B cell (primary cell): ENCODE data around the gene CHST11. TPM values are rescaled to one million over a fixed set of nuclear protein-coding genes. Genes with fewer than 3 reads are reported as not detected.

ENCODE experiments used
- ATAC-seq: fragments of 200-7000 bp; cut with Tn5 transposase; one replicate; pipeline ENCODE4 v1.10.0; 2021; ENCODE audit warnings: low read depth, mild to moderate bottlenecking, moderate number of reproducible peaks, moderate library complexity
- CTCF ChIA-PET: fragments of 350-600 bp; sonication (Branson Sonifier 250); formaldehyde crosslinking; loops from one replicate; lab custom pipeline; 2021; ENCODE audit warnings: antibody characterized with exemption, inconsistent platforms; lab: Charles Lee
- POLR2A ChIA-PET: fragments of 350-600 bp; sonication (Branson Sonifier 250); formaldehyde crosslinking; loops from one replicate; lab custom pipeline; 2021; ENCODE audit warnings: antibody characterized with exemption; lab: Charles Lee
- DNase-seq: peaks from one replicate; pipeline ENCODE4 v3.0.0; 2013
- H2AFZ ChIP-seq: 2 replicates; pipeline ENCODE4 v1.6.1; 2012; ENCODE audit warnings: mild to moderate bottlenecking, low read depth, low read length; ENCODE audit not compliant: insufficient read depth, poor library complexity, severe bottlenecking
- H3K27ac ChIP-seq, 2 donors: 1 replicate in 1 of 2; 2 replicates in 1 of 2; pipeline ENCODE4 v1.5.1; 2012 to 2013; ENCODE audit warnings: low read length in 2 of 2, mild to moderate bottlenecking in 2 of 2, moderate library complexity in 1 of 2
- H3K27me3 ChIP-seq, 4 experiments: fragments of 200-600 bp in 1 of 4; sonication (generic) in 1 of 4; replicated peaks in 1 of 4; 1 replicate in 2 of 4; 2 replicates in 2 of 4; pipeline versions ENCODE4 v1.6.1 to v1.7.0; 2013 to 2016; ENCODE audit warnings: low read length in 3 of 4, mild to moderate bottlenecking in 2 of 4, mixed read lengths in 1 of 4, moderate library complexity in 1 of 4; ENCODE audit not compliant: insufficient read depth in 4 of 4, control insufficient read depth in 3 of 4; ENCODE audit errors: control extremely low read depth in 1 of 4
- H3K36me3 ChIP-seq, 2 experiments: replicated peaks in 1 of 2; 1 replicate in 1 of 2; 2 replicates in 1 of 2; pipeline versions ENCODE4 v1.6.1 to v1.7.1; 2013; ENCODE audit warnings: low read length in 1 of 2; ENCODE audit not compliant: insufficient read depth in 2 of 2, control insufficient read depth in 1 of 2; ENCODE audit errors: control extremely low read depth in 1 of 2, extremely low read depth in 1 of 2
- H3K4me1 ChIP-seq, 2 donors: fragments of 200-600 bp in 1 of 2; sonication (generic) in 1 of 2; 1 replicate in 1 of 2; 2 replicates in 1 of 2; pipeline versions ENCODE4 v1.5.1 to v1.6.1; 2013 to 2017; ENCODE audit warnings: low read length in 2 of 2; ENCODE audit not compliant: control insufficient read depth in 2 of 2, insufficient read depth in 2 of 2
- H3K4me2 ChIP-seq: replicated peaks from 2 replicates; pipeline ENCODE3; 2012; ENCODE audit warnings: mild to moderate bottlenecking, low read depth, low read length; ENCODE audit not compliant: poor library complexity, severe bottlenecking
- H3K4me3 ChIP-seq, 5 experiments: fragments of 200-600 bp in 1 of 5; sonication (generic) in 1 of 5; 1 replicate in 3 of 5; 2 replicates in 2 of 5; pipeline versions ENCODE4 v1.5.1 to v1.7.0; 2011 to 2016; ENCODE audit warnings: low read length in 4 of 5, mild to moderate bottlenecking in 4 of 5, low read depth in 2 of 5, control low read depth in 1 of 5, moderate library complexity in 1 of 5; ENCODE audit not compliant: insufficient read depth in 1 of 5; ENCODE audit errors: control extremely low read depth in 1 of 5, extremely low read depth in 1 of 5
- H3K79me2 ChIP-seq: fragments of 200-600 bp; sonication (generic); one replicate; pipeline ENCODE4 v1.6.0; 2016; ENCODE audit warnings: low read length; ENCODE audit not compliant: control insufficient read depth, insufficient read depth
- H3K9ac ChIP-seq: fragments of 200-600 bp; sonication (generic); 2 replicates; pipeline ENCODE4 v1.6.1; 2017; ENCODE audit warnings: mild to moderate bottlenecking, low read length, moderate library complexity
- H3K9me3 ChIP-seq, 3 donors: one replicate each; pipeline versions ENCODE4 v1.6.1 to v1.7.1; 2013; ENCODE audit warnings: low read length in 2 of 3; ENCODE audit not compliant: control insufficient read depth in 2 of 3, insufficient read depth in 1 of 3; ENCODE audit errors: control extremely low read depth in 1 of 3
- H4K20me1 ChIP-seq: 2 replicates; pipeline ENCODE4 v1.6.0; 2012; ENCODE audit warnings: mild to moderate bottlenecking, low read length; ENCODE audit not compliant: insufficient read depth, control insufficient read depth, poor library complexity, severe bottlenecking
- H3K27ac Mint-ChIP-seq: one replicate; pipeline ENCODE4 v1.8.0; 2021; ENCODE audit warnings: mixed read lengths
- H3K27me3 Mint-ChIP-seq: one replicate; pipeline ENCODE4 v1.8.0; 2021; ENCODE audit warnings: mixed read lengths
- H3K4me1 Mint-ChIP-seq: one replicate; pipeline ENCODE4 v1.8.0; 2021; ENCODE audit warnings: mixed read lengths
- H3K4me3 Mint-ChIP-seq: one replicate; pipeline ENCODE4 v1.8.0; 2021; ENCODE audit warnings: mixed read lengths
- H3K9me3 Mint-ChIP-seq: one replicate; pipeline ENCODE4 v1.8.0; 2022; ENCODE audit warnings: mixed read lengths; ENCODE audit not compliant: insufficient read depth
- CTCF ChIP-seq: fragments of 200-600 bp; IDR thresholded peaks from one replicate; pipeline ENCODE4 v1.8.0; 2022; ENCODE audit warnings: antibody characterized with exemption, mild to moderate bottlenecking
- EZH2 ChIP-seq: IDR thresholded peaks from 2 replicates; pipeline ENCODE4 v1.6.1; 2012; ENCODE audit warnings: borderline replicate concordance, low read depth, mild to moderate bottlenecking, moderate library complexity, low read length; ENCODE audit not compliant: insufficient read depth, poor library complexity, severe bottlenecking
- WGBS: methylation state at CpG from one replicate; pipeline ENCODE4 v1.1.5; 2013; ENCODE audit warnings: missing lambda C conversion rate; ENCODE audit not compliant: insufficient coverage; 5-methylcytosine and 5-hydroxymethylcytosine counted together
- intact Hi-C: fragments of 100-400 bp; cut with micrococcal nuclease; formaldehyde crosslinking; loops from one replicate; pipeline ENCODE4 v1.10.0; 2022
- polyA plus RNA-seq: library from polyadenylated mRNA; depleted of rRNA; stranded (reverse); fragments of >200 nt; gene quantifications from 2 replicates; pipeline ENCODE4 v1.2.3, GENCODE V29; 2012
- total RNA-seq, 2 donors: library from RNA; stranded (reverse); fragments of 120-200 nt in 1 of 2; gene quantifications; 1 replicate in 1 of 2; 2 replicates in 1 of 2; pipeline versions ENCODE4 v1.2.3 to v1.2.4, GENCODE V29; 2013 to 2022

Gene CHST11
- total and polyA plus RNA-seq, 2 donors (not counting 1 experiment from before 2014, with no cell fraction given) = 46.3 to 152 TPM

GRCh38 chr12:104488374-104488773 is 31.6 kb downstream of the CHST11 start:
- Histone ChIP-seq H2AFZ (no peak overlapping the region), H3K9me3 (no peaks in the 10 kb centered on the region), H3K4me2 (no peak overlapping the region), H3K27ac (no peak overlapping the region), H3K79me2 (peaks cover 98% of the 10 kb centered on the region), H3K4me1 (peaks cover 66 to 74% of the 10 kb centered on the region in 2 donors), H3K4me3 (no peak overlapping the region), H3K36me3 (peaks cover 2 to 9% of the 10 kb centered on the region in 2 experiments), H3K9ac (no peak overlapping the region), H4K20me1 (peaks cover 29% of the 10 kb centered on the region), H3K27me3 (no peaks in the 10 kb centered on the region)
- H3K27ac Mint-ChIP-seq = peak overlapping the region; percentile 44
- ChIA-PET CTCF (no interaction called here), POLR2A (no interaction called here)
- no peaks in the 10 kb centered on the region for H3K9me3 Mint-ChIP-seq
- peaks cover 87% of the 10 kb centered on the region for H3K4me1 Mint-ChIP-seq
- ATAC-seq (no peak), DNase-seq (no peak)
- intact Hi-C loops = no loop called here
- no peaks in the 10 kb centered on the region for H3K27me3 Mint-ChIP-seq
- H3K4me3 Mint-ChIP-seq = no peak overlapping the region
- WGBS = 97% methylated on average over 13 of the region's 13 CpGs
- no peak for TF ChIP-seq EZH2

GRCh38 chr12:104490186-104490585 is 33.4 kb downstream of the CHST11 start:
- H3K4me2 ChIP-seq = peak overlapping the region; percentile 45
- H4K20me1 ChIP-seq = peaks cover 36% of the 10 kb centered on the region
- H3K27me3 ChIP-seq = no peaks in the 10 kb centered on the region
- ChIA-PET CTCF (no interaction called here), POLR2A (interaction anchor here (0.9 kb wide), 1 partner anchor 18 kb away, joined by 3 read pairs; no protein-coding TSS in a partner anchor)
- Mint-ChIP-seq H3K9me3 (no peaks in the 10 kb centered on the region), H3K4me3 (peak overlapping the region; percentile 56), H3K27ac (peak overlapping the region; percentile 28), H3K4me1 (peaks cover 86% of the 10 kb centered on the region), H3K27me3 (no peaks in the 10 kb centered on the region)
- no CpG with 5 or more reads among the region's 4 CpGs for WGBS
- TF ChIP-seq EZH2 (no peak), CTCF (no peak)
- H3K27ac ChIP-seq = peak overlapping the region in 1 of 2 donors; percentile 33
- H2AFZ ChIP-seq = no peak overlapping the region
- peaks cover 2 to 15% of the 10 kb centered on the region in 2 experiments for H3K36me3 ChIP-seq
- H3K9ac ChIP-seq = no peak overlapping the region
- peaks cover 63 to 74% of the 10 kb centered on the region in 2 donors for H3K4me1 ChIP-seq
- H3K79me2 ChIP-seq = peaks cover 98% of the 10 kb centered on the region
- H3K4me3 ChIP-seq = no peak overlapping the region
- DNase-seq (no peak), ATAC-seq (no peak)
- H3K9me3 ChIP-seq = no peaks in the 10 kb centered on the region
- intact Hi-C loops = loop anchor here (2.0 kb wide), 1 partner anchor 15 kb away; no protein-coding TSS in a partner anchor
